C4-2B (cell line): ENCODE data around the gene ALX3.

Source experiments
- H3K27ac ChIP-seq: fragments of 450-650 bp; 2 replicates; pipeline ENCODE4 v1.5.1; 2017
- ZFX ChIP-seq: fragments of 450-650 bp; IDR thresholded peaks from 2 replicates; pipeline ENCODE4 v1.6.1; 2017
- TF ChIP-seq, protein P1 (sequence below): fragments of 450-650 bp; conservative IDR thresholded peaks from 2 replicates; pipeline ENCODE4 v1.5.1; 2017; ENCODE audit warnings: mild to moderate bottlenecking

The ALX3 gene

DNA sequence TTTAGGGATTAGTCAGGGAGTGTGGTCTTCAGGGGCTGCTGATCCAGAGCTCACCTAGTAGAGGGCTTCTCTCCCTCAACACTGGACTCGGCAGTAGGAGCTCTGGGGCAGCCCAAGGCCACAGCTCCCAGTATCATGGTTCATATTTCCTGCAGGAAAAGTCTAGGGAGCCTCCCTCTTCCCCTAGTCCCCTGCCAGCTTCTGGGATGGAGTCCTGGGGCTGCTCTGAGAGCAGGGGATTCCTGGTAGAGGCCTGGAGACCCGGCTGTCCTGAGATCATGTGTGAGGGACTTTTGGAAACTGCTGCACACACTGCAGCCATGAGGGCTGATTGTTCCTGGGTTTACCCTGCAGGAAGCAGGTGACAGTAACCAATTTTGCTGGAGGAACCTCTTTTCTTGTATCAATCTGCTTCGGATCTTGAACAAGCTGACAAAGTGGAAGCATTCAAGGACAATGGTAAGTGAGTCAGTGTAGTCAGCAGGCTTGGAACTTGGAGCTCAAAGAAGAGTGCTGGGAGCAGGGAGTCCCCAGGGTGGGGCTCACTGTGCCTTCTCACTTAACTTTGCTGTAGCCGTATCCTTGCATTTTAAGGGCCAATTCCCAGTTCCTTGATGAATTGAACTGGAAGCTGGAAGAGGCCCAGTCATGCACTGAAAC is 19.7 kb downstream of the ALX3 start:
- TF ChIP-seq, protein P1, sequence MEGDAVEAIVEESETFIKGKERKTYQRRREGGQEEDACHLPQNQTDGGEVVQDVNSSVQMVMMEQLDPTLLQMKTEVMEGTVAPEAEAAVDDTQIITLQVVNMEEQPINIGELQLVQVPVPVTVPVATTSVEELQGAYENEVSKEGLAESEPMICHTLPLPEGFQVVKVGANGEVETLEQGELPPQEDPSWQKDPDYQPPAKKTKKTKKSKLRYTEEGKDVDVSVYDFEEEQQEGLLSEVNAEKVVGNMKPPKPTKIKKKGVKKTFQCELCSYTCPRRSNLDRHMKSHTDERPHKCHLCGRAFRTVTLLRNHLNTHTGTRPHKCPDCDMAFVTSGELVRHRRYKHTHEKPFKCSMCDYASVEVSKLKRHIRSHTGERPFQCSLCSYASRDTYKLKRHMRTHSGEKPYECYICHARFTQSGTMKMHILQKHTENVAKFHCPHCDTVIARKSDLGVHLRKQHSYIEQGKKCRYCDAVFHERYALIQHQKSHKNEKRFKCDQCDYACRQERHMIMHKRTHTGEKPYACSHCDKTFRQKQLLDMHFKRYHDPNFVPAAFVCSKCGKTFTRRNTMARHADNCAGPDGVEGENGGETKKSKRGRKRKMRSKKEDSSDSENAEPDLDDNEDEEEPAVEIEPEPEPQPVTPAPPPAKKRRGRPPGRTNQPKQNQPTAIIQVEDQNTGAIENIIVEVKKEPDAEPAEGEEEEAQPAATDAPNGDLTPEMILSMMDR: no peak
- H3K27ac ChIP-seq: no peak overlapping the region; the same call in 1 of the 2 replicates

DNA sequence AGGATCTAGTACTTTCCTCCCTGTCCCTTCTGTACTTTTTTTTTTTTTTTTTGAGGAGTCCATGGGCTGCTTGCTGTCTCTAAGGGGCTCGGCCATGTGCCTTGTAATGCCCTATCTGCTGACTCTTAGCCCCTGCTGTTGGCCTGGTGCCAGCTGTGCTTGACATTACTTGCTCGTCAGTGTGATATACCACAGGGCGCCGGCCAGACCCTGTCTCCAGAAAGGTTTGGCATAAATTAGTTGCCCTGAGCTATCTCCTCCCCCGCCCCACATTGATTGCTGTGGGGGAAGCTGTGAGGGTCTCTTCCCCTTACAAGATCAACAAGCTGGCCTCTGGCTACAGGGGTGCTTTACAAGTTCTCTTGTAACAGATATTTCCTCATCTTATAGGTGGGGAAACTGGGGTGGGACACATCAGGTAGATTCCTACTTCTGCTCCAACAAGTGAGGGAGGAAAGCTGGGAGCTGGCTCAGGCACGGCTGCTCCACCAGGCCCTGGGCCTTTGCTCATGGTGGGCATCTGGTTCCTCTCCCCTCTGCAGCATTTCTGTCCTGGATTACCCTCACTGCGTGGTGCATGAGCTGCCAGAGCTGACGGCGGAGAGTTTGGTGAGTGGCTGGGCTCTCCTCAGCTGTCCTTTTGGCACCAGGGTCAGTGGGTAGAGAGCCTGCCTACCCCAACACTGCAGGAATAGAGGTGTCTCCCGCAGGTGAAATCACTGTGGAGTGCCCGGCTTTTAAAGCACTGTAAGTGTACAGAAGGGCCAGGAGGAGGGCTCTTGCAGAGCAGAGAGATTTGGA is 20.5 kb downstream of the ALX3 start:
- peak overlapping the region; percentile 36; the same call in 1 of the 2 replicates for H3K27ac ChIP-seq

DNA sequence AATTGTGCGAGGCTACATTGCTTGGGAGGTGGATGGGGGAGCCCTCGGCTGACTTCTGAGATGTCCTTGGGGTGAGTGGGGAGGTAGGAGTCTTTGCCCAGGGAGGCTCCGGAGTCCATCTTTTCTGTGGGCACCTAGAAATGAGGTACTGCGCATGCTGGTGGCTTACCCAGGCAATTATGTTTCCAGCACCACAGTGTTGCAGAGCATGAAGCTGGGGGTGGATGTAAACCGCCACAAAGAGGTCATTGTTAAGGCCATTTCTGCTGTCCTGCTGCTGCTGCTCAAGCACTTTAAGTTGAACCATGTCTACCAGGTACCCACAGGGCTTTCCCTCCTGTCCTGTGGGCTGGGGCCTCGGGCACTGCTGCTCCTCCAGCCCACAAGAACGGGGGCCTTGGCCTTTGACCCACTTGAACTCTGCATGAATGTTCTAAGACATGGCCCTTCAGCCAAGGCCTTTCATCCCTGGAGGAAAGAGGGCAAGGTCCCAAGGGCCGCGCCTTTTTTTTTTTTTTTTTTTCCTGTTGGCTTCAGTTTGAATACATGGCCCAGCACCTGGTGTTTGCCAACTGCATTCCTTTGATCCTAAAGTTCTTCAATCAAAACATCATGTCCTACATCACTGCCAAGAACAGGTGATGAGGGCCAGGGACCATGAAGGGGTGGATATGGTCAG is 21.4 kb downstream of the ALX3 start:
- TF ChIP-seq ZFX: no peak
- TF ChIP-seq, protein P1: no peak
- peak overlapping the region; percentile 36 for H3K27ac ChIP-seq

More for the DNA sequence above, 20.5 kb downstream of the ALX3 start:
- TF ChIP-seq, protein P1: no peak
- TF ChIP-seq ZFX: no peak

DNA sequence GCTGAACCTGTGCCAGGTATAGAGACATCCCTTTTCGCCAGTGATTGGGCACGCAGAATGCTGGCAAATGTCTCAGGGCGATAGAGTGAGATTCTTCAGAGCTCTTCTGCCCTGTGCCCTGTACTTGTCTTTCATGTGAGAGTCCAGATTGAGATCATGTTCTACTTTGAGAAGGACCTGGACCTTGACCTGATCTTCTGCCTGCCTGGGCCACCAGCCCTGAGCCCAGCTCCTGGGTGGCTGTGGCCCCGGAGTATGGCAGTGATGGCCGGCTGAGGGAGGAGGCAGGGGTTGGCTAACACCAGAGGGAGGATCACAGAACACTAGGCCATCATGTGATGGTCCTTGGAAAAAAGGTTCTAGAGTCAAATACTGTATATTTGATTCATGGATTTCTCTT is 22.2 kb downstream of the ALX3 start:
- TF ChIP-seq ZFX: no peak
- TF ChIP-seq, protein P1: no peak
- H3K27ac ChIP-seq: peak overlapping the region; percentile 36

DNA sequence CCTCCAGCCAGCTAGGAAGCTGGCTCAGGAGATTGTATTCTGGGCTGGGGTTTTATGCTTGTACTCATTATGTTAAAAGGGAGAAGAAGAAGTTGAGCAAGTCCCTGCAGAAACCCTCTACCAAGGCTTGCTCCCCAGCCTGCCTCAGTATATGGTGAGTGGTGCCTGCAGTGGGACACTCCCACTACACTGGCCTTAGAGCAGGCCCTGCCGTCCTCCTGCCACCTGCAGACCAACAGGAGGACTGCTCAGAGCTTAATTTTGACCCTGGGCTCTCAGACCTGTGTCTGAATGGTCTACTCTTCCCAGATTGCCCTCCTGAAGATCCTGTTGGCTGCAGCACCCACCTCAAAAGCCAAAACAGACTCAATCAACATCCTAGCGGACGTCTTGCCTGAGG is 23.0 kb downstream of the ALX3 start:
- peak overlapping the region; percentile 36 for H3K27ac ChIP-seq
- TF ChIP-seq ZFX: no peak
- TF ChIP-seq, protein P1: no peak; the same call in 1 of the 2 replicates

DNA sequence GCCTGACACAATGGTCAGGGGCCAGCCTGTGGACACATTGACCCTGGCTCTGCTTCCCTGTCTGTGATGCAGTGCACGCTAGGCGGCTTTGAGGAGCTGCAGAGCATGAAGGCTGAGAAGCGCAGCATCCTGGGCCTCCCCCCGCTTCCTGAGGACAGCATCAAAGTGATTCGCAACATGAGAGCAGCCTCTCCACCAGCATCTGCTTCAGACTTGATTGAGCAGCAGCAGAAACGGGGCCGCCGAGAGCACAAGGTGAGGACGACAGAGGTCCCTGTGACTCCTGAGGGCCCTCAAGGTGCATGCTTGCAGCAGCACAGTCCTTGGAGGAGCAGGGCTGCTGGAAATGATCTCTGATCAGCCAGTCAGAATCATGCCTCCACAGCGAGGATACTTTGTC is 27.5 kb downstream of the ALX3 start:
- no peak overlapping the region for H3K27ac ChIP-seq
- TF ChIP-seq ZFX: no peak
- TF ChIP-seq, protein P1: no peak

DNA sequence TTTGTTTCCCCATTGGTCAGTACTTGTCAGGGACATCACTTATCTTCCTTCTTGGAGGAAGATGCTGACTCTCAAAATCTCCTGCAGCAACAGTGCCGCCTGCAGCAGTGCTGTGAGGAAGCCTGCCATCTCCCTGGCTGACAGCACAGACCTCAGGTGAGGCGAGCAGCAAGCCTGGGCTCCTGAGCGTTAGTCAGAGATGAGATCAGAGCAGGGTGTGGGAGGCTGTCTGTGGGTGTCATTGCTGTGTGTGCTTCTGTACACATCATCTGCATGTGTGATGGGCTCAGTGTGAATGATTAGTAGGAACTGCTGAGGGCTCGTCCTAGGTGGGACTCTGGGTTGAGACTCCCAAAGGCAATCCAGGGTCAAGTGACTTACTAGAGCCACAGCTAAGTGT is 29.9 kb downstream of the ALX3 start:
- no peak for TF ChIP-seq ZFX
- TF ChIP-seq, protein P1: no peak
- no peak overlapping the region for H3K27ac ChIP-seq
